CD4-positive, alpha-beta T cell treated with Interleukin-10 for 1 hour (primary cell): ENCODE results near the gene NUP188.

Experiments used
- DNase-seq: peaks from one replicate; pipeline ENCODE4 v3.0.0-alpha.2; 2020

NUP188 gene, protein sequence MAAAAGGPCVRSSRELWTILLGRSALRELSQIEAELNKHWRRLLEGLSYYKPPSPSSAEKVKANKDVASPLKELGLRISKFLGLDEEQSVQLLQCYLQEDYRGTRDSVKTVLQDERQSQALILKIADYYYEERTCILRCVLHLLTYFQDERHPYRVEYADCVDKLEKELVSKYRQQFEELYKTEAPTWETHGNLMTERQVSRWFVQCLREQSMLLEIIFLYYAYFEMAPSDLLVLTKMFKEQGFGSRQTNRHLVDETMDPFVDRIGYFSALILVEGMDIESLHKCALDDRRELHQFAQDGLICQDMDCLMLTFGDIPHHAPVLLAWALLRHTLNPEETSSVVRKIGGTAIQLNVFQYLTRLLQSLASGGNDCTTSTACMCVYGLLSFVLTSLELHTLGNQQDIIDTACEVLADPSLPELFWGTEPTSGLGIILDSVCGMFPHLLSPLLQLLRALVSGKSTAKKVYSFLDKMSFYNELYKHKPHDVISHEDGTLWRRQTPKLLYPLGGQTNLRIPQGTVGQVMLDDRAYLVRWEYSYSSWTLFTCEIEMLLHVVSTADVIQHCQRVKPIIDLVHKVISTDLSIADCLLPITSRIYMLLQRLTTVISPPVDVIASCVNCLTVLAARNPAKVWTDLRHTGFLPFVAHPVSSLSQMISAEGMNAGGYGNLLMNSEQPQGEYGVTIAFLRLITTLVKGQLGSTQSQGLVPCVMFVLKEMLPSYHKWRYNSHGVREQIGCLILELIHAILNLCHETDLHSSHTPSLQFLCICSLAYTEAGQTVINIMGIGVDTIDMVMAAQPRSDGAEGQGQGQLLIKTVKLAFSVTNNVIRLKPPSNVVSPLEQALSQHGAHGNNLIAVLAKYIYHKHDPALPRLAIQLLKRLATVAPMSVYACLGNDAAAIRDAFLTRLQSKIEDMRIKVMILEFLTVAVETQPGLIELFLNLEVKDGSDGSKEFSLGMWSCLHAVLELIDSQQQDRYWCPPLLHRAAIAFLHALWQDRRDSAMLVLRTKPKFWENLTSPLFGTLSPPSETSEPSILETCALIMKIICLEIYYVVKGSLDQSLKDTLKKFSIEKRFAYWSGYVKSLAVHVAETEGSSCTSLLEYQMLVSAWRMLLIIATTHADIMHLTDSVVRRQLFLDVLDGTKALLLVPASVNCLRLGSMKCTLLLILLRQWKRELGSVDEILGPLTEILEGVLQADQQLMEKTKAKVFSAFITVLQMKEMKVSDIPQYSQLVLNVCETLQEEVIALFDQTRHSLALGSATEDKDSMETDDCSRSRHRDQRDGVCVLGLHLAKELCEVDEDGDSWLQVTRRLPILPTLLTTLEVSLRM (N-terminal part only)

DNA sequence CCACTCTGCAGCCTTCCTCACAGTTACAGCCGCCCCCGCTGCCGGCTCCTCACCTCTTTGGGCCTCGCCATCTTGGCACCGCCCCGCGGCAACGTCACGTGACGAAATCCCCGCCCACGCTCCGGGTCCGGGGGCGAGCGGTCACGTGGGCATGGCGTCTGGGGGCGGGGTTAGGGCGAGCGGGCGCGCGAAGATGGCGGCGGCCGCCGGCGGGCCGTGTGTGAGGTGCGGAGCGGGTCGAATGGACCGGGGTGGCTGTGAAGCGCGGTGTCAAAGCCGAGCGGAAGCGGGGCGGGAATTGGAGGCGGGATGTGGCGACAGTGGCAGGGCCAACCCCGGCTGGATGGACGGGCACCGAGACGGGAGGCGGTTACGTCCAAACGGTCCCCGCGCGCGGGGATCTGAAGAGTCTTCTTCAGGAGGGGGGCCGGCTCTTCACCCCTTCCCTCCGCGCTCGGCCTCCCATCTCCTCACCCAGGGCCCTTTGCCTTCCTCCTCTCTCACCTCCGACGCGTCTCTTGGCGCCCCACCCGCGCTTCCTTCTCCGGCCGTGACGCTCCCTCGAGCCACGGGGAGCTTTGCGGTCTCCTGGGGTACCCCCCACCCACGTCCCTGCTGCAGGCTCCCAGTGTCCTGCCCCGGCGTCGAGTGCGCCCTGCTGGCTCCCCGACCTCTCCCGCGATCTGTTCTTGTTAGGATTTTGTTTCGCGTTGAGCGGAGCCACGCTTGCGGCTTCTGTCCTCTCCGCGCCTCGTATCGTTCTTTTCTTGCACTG lies at the start of gene NUP188, which contains the start of gene DOLK:
Gene NUP188 (plus strand): TSS at position 173 of the 775 bp plus-strand sequence. CDS start 21 bp downstream, at position 194.
Gene DOLK (minus strand): TSS at position 77 of the 775 bp plus-strand sequence. CDS start 300 bp downstream, outside the sequence.
- DNase-seq = peak; percentile 98

DNA sequence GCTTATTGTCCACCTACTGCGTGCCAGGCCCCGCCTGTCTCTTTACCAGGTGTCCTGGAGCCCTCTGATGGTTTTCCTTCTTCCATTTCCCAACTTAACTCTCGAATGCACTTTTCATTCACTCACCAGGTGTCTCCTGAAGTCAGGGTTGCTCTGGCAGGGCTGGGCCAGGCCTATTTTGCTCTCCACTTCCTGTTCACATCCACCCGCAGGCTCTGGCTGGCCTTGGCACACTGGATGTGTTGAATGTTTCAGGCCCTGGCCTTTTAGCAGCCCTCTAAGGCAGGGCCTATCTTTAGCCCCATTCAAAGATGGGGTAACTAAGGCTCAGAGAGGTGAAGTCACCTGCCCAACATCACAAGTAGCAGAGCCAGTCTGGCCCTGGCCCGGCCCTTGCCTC lies 49.1 kb upstream of the NUP188 start:
- DNase-seq = no peak

DNA sequence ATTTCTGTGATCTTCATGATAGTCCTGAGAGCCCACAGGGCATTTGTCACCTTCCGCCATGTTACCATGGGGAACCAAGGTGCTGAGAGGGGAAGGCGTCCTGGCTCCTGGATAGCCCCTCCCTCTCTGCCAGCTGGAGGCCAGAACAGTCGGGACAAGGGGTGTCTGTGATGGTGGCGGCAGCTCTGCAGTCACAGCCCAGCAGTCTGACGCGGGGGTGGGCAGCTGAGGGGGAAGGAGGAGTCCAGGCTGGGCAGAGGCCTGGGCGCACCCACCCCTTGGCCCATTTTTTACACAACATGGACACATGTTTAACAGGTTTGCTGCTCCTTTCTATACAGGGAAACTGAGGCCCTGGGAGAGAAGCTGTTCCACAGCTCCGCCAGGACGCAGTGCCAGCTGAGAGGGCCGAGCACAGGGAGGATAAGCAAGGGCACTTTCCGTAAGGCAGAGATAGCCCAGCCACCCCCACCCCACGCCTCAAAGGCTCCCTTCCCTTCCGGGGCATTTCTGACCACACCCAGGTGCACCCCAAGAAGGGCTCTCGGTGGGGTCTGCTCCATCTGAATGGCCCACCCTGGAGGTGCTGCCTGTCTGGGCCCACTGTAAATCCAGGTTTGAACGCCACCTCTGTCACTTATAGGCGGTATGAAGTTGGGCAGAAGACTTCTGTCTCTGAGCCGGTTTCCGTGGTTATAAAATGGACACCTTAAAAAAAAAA lies 48.5 kb upstream of the NUP188 start:
- no peak for DNase-seq

DNA sequence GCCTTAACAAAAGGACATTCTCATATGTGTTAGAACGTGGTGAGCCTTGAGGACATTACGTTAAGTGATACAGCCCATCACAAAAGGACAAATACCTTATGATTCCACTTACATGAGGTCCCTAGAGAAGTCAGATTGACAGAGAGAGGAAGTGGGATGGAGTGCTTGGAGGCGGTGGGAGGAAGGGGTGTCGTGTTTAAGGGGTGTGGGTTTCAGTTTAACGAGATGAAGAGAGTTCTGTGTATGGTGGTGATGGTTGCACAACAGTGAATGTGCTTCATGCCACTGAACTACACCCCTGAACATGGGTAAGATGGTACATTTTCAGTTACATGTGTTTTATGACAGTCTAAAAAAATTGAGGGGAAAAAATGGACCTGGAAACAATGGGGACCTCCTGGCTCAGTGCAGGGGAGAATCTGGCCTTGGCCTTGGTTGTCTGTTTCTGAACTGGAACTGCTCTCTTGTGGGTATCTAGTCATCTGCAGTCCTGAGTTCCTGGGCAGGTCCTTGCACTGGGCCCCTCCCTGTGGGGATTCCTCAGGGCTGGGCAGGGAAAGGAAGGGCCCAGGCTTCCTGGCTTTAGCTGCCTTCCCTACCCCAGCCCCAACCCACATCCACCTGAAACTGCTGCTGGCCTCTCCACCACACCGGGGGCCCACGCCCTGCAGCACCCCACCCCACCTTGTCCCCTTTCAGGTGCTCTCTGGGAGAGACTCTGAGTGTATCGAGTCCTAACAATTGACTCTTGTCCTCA lies 47.8 kb upstream of the NUP188 start:
- DNase-seq = peak; percentile 44

DNA sequence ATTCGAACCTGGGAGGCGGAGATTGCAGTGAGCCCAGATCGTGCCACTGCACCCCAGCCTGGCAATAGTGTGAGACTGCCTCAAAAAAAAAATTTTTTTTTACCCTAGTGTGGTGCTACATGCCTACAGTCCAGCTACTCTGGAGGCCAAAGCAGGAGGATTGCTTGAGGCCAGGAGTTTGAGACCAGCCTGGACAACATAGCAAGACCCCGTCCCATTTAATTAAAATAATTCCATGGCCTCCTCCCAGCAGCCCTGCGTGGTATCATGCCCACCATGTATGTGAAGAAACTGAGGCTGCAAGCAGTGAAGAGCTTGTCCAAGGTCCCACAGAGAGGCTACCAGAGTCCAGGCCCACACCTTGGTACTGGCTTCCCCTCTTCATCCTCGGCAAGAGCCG lies 46.1 kb upstream of the NUP188 start:
- DNase-seq = no peak

DNA sequence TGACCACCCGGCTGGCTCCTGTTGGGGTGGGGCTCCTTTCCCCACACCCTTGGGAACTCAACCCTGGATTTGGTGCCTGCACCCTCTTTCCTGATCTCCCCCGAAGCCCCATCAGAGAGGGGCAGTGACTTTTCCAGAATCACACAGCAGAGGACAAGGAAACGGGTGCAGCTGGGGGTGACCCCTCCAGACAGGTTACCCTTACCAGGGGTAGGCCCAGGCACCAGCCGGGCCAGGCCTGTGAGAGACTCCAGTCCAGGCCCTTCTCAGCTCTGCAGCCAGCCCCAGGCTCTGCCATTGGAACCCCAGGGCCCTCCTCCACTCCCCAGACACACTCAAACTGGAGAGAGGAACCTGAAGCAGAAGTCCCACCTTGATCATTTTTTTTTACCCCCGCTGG lies 45.7 kb upstream of the NUP188 start:
- DNase-seq = no peak

DNA sequence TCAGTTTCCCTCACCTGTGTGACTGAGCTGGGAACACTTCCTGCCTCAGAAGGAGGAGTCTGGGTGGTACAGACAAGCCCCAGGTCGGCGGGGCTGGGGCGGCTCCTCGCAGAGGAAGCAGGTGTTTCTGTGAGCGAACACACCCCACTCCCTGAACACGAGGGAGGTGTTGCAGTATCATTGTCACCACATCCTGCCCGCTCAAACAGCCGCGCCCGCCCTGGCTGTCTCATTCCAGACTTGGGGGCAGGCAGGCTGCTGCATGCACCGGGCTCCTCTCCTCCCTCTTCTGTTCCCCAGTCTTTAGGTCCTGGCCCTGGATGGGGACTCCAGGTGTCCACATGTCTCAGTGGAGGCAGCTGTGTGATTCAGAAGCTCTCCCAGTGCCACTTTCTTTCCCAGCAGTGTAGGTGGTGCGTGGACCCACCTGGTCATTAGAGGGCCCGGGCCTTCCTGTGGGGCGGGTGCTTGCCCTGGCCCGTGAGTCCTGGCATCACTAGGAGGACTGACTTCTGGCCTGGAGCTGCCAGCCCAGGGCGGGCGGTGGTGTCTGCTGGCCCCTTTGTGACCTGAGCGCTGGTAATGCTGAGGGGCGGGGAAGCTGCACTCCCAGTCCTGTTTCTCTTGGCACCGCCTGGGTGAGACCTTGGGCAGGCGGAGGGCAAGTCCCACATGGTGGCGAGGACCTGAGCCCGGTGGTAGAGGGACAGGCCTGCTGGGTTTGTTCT lies 45.0 kb upstream of the NUP188 start:
- peak; percentile 88 for DNase-seq

DNA sequence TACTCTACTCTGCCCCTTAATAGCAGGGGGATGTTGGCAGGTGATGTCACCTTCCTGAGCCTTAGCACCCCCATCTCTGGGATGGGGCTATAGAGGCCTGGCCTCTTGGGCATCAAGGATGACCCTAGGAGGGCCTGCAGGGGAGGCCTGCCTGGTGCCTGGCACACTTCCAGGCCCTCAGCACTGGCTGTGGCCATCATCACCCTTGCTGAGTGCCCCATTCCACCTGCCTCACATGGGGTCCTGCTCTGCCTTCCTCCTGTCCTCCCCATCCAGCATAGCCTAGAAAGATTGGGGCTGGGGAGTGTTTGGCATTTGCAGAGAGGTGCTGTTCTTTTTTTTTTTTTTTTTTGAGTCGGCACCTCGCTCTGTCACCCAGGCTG lies 44.4 kb upstream of the NUP188 start:
- DNase-seq = no peak

DNA sequence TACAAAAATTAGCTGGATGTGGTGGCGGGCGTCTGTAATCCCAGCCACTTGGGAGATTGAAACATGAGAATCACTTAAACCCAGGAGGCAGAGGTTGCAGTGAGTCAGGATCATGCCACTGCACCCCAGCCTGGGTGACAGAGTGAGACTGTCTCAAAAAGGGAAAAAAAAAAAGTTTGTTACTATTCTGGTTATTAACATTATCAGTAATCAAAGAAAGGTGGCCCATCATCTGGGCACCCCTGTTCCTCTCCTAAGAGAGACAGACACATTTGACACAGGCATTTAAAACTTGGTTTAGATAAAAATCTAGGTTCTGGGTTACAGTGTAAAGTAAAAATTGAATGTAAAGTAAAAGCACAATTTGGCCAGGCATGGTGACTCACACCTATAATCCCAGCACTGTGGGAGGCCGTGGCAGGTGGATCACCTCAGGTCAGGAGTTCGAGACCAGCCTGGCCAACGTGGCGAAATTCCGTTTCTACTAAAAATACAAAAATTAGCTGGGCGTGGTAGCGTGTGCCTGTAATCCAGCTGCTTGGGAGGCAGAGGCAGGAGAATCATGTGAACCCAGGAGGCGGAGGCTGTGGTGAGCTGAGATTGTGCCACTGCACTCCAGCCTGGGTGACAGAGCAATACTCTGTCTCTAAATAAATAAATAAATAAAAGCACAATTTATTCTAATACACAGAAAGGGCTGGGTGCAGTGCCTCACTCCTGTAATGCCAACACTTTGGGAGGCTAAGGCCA lies 43.5 kb upstream of the NUP188 start:
- DNase-seq = no peak

DNA sequence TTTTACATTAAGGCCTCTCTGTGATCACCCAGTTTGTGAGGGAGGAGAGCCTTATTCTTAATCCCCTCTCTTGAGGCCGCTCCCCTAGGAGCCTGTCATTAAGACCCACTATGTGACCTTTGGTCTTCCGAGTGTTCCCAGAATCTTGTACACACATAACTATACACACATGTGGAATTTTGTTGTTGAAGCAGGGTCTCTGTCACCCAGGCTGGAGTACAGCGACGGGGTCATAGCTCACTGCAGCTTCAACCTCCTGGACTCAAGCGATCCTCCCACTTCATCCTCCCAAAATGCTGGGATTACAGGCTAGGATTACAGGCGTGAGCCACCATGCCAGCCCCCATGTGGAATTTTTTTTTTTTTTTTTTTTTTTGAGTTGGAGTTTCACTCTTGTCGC lies 41.5 kb upstream of the NUP188 start:
- no peak for DNase-seq

DNA sequence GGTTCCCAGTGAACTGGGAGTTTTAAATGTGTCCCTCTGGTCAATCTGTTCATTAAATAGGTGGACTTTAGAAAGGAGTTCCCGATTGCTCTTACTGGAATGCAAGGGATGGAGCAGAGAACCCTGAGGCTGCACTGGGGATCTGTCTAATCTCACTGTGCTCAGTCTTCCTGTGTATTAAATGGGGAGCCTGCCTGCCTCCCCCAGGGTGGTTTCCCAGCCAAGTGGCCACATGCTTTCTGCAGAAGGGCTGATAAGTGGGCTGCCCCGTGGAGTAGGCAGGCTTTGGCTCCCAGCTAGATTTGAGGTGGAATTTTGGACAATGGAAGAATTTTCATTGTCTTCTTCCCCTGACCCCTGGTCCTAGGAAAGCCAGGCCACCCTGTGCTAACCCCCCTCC lies 40.8 kb upstream of the NUP188 start:
- DNase-seq = no peak

DNA sequence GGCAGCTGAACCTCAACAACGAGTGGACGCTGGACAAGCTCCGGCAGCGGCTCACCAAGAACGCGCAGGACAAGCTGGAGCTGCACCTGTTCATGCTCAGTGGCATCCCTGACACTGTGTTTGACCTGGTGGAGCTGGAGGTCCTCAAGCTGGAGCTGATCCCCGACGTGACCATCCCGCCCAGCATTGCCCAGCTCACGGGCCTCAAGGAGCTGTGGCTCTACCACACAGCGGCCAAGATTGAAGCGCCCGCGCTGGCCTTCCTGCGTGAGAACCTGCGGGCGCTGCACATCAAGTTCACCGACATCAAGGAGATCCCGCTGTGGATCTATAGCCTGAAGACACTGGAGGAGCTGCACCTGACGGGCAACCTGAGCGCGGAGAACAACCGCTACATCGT lies 39.1 kb upstream of the NUP188 start:
- no peak for DNase-seq

DNA sequence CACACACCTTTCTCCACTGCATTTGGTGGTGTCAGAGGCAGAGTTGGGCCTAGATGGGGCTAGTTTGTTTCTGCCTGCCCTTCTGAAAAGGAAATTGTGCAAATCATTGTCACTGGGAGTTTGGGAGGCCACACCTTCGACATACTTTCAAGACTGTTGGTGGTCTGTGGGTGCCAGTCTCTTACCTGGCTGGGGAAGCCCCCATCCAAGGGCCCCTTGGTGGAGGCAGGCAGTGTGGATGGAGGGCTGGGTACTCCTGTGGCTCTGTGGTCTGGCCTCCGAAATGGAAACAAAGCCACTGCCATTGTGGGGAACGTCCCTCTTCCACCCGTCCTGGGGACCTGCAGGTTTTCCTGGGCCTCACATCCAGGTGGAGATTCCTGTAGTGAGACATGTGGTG lies 37.6 kb upstream of the NUP188 start:
- DNase-seq = no peak

DNA sequence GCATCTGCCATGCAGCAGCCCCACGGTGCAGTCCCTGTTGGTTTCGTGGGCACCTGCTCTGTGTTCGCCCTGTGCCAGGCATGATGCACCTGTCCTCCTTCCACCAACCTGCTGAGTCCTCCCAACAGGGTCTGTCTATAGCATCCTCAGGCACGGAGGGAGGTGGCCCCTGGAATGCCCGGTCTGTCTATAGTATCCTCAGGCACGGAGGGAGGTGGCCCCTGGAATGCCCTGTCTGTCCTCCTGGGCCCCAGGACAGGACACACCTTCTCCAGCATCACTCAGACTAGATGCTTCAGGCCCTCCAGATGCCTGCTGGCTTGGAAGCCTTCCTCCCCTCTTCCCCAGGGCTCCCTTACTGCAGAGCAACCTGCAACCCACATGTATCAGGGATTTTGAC lies 36.6 kb upstream of the NUP188 start:
- no peak for DNase-seq

DNA sequence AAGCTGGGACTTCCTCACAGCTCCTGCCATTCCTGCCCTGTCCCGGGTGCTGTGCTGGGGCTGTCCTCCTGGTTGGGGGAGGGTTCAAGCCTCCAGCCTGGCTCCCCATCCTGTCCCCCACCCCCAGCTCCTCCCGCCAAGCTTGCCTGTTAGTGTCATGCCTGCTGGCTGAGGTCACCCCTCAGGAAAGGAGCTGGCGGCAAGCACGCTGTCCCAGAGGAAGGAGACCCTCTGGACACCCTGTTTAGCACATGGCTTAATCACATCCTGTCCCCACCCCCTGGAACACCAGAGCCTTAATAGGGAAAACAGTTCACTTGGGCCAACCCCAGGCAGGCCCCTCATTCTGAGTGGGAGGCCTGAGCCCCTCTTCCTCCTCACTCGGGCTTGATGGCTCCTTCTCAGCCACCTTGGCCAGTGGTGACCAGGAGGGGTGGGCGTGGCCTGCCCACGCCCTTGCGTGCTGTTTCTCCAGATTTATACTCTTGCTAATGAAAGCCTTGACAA lies 35.9 kb upstream of the NUP188 start:
- DNase-seq = no peak

DNA sequence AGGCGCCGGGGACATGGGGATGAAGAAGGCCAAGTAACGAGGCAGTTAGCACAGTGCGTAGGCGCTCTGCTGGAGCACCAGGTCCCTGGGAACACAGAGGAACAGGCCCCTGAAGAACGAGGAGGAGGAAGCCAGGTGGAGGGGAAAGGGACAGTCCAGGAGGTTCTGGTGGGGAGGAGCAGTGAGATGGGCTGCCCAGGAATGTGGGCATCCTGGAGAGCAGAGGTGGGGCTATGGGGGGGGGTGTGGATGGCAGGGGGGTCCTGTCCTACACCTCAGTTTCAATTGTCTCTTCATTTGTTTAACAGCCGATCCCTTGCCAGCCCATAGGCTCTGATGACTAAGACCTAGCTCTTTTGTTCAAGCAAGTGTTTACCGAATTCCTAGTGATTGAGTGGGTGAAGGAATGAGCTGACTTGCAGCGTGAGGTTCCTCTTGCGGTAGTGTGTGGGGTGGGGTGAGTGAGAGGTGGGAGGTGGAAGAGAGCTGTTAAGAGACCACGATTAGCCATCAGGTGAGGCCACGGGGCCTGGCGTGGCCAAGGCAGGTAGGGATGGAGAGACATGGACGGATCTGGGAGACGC lies 35.1 kb upstream of the NUP188 start:
- no peak for DNase-seq

DNA sequence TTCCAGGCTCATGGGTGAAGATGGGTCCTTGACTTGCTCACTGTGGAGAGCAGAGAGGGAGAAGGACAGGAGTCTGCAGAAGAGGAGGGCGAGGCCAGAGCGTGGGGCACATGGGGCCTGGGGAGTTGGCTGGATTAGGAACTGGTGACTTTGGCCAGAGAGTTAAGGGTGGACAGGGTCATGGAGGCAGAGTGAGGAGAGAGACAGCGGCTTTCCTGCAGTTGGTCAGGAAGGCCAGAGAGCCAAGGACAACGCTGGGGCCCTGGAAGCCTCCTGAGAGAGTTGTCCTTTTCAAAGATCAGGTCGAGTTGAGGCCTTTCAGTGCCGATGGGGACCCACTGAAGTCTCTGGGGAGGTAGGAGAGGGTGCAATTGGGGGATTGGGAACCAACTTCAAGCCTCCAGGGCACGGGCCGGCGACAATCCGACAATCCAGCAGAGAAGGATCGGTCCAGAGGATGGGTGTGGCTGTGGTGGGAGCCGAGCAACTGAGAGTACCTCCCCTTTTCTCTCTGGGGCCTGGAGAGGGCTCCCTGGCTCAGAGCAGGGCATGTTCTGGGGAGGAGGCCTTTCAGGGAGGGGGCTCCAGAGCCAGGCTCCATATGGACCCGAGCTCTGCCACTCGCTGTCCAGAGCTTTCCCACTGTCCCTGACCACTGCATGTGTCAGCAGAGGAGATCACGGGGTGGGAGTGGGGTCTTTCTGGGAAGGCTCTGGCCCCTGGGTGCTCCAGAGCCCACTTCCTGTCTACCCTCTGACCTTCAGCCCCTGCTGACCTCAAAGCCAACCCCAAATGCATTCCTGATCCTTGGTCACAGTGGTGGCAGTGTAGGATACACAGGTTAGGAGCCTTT lies 34.2 kb upstream of the NUP188 start:
- DNase-seq = no peak
